PFSK-1 (cell line): ENCODE data around the gene NTN1.

Source experiments
- REST ChIP-seq, 2 experiments: IDR thresholded peaks; 2 replicates each; pipeline versions ENCODE4 v1.6.1 to v1.8.0; 2011 to 2012; ENCODE audit warnings: low read depth in 2 of 2, low read length in 2 of 2, control low read depth in 1 of 2, inconsistent platforms in 1 of 2, mild to moderate bottlenecking in 1 of 2, moderate library complexity in 1 of 2; ENCODE audit not compliant: insufficient read depth in 1 of 2
- SIN3A ChIP-seq: IDR thresholded peaks from 2 replicates; pipeline ENCODE4 v1.6.1; 2012; ENCODE audit warnings: mild to moderate bottlenecking, low read length, moderate library complexity, borderline replicate concordance; ENCODE audit not compliant: insufficient read depth
- TAF1 ChIP-seq: IDR thresholded peaks from 2 replicates; pipeline ENCODE4 v1.6.1; 2012; ENCODE audit warnings: low read length, control low read depth, borderline replicate concordance; ENCODE audit not compliant: insufficient read depth

- TF ChIP-seq REST (IDR thresholded peaks at IDR 0.05; ENCODE audit: insufficient read depth in 1 of 2, low read depth in 2 of 2, low read length in 2 of 2) (no peak), TAF1 (no peak), SIN3A (no peak)
Observed at GRCh38 chr17:9200699-9201359, 179.5 kb downstream of the NTN1 start.
